GM12864 (cell line): ENCODE data around the gene TMEM260.

ENCODE experiments used
- DNase-seq: peaks from one replicate; pipeline ENCODE4 v3.0.0-alpha.2; 2011; ENCODE audit warnings: low read depth
- H3K4me3 ChIP-seq: 2 replicates; pipeline ENCODE4 v1.5.1; 2011; ENCODE audit warnings: mild to moderate bottlenecking, low read depth, low read length, control low read depth
- CTCF ChIP-seq: IDR thresholded peaks from 2 replicates; pipeline ENCODE4 v1.5.1; 2011; ENCODE audit warnings: low read depth, mild to moderate bottlenecking, moderate library complexity, low read length, control low read depth, inconsistent platforms; ENCODE audit errors: missing control alignments

TMEM260 gene

DNA sequence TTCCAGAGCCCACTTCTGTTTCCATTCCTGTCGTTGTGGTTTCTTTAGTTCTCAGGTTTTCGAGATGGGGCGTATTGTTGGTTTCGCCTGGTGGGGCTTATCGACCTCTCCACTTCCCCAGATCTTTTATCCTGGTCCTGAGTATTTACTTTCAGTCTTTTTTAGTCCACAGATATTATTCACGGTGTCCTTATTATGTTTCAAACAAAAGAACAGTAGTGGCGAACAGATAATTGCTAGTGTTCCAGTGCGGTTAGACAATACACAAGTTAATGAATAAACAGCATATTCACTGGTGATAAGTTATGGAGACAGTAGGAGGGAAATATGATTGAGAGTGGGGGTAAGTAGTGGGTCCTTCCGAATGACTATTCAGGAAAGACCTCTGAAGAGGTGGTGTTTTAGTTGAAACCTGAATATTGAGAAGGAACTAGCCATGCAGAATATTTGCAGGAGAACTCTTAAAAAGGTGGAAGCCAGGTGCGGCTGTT is 668 bp downstream of the TMEM260 start:
- peak overlapping the region; percentile 90 for H3K4me3 ChIP-seq
- TF ChIP-seq CTCF: no peak
- DNase-seq: no peak

- no peak for TF ChIP-seq CTCF
- DNase-seq: no peak
- H3K4me3 ChIP-seq: peak overlapping the region; percentile 90
Observed at GRCh38 chr14:56581041-56581727, 1.6 kb downstream of the TMEM260 start.

DNA sequence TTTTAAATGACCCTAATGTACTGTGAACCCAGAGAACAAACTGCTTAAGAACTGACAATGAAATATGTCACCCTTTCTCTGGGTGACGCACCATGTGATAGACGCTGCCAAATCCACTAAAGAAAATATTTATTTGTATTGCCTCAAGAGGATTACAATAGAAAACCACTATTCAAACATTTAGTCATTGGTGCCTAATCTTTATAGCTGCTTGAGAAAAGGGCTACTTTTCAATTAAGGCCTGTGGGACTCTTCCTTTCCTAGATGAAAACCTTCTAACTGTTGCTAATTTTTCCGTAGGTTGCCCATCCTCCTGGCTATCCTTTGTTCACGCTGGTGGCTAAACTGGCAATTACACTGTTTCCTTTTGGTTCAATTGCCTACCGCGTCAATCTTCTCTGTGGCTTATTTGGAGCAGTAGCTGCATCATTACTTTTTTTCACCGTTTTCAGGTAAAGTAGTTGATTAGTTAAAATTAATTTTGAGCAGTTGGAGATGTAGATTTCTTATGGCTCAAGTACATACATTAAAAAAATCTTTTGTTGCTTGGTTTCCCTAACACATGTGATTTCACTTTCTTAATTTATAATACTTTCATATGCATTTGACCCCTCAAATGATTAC is 6.0 kb downstream of the TMEM260 start:
- no peak for TF ChIP-seq CTCF
- DNase-seq: no peak
- no peak overlapping the region for H3K4me3 ChIP-seq

GRCh38 chr14:56587701-56588100 is 8.1 kb downstream of the TMEM260 start:
- no peak for TF ChIP-seq CTCF
- no peak for DNase-seq
- H3K4me3 ChIP-seq: no peak overlapping the region

DNA sequence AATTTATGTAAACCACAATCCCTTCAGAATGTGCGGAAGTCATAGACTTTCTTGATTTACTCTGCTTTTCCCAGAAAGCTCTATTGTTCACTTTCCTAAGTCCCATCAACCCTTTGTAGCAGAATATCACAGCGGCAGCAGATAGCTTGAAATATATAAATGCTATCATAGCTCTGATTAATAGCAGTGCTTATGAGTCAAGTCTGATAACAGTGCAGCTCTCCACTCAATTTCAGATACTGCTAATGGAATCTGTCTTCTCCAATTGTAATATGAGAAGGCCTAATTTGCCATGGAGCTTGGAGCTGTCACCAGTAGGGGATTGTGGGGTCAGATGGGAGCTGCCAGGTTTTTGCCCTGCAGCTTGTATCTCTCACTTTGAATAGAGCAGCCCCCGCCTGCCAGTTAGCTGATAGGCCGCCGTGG is 10.9 kb downstream of the TMEM260 start:
- no peak overlapping the region for H3K4me3 ChIP-seq
- no peak for DNase-seq
- TF ChIP-seq CTCF: no peak

- DNase-seq: no peak
- no peak overlapping the region for H3K4me3 ChIP-seq
- TF ChIP-seq CTCF: no peak
Observed at GRCh38 chr14:56592746-56593544, 13.3 kb downstream of the TMEM260 start.
